GM12891 (cell line): Measurements from ENCODE around the gene MRPS10.

ENCODE experiments used
- POLR2A ChIP-seq: IDR thresholded peaks from 2 replicates; pipeline ENCODE4 v1.6.1; 2011; ENCODE audit warnings: low read depth, low read length, control low read depth
- POLR2AphosphoS5 ChIP-seq: IDR thresholded peaks from 2 replicates; pipeline ENCODE4 v1.6.1; 2011; ENCODE audit warnings: low read depth, low read length, control low read depth

- TF ChIP-seq POLR2AphosphoS5 (no peak), POLR2A (no peak)
These were observed 59.0 kb downstream of the MRPS10 start for GRCh38 chr6:42158631-42159030.
